Limb (tissue), 2 donors: ENCODE measurements around the gene OR51B2.
"Not testable (repeated sequence)": the region's sequence is repeated elsewhere in the genome, so short reads cannot be mapped to it uniquely, and the experiment has no call there.

Source experiments
- DNase-seq, 2 donors: peaks; one replicate each; pipeline ENCODE4 v3.0.0-alpha.2; 2016; ENCODE audit errors: extremely low spot score in 2 of 2

Gene OR51B2

GRCh38 chr11:5324197-5324596 is at the start of gene OR51B2:
Gene OR51B2, minus strand, starts transcription at chr11:5324297. Its CDS starts 0 bp downstream, at chr11:5324297.
- no peak for DNase-seq

GRCh38 chr11:5369789-5370188 is 45.7 kb upstream of the OR51B2 start:
- no peak for DNase-seq

GRCh38 chr11:5368502-5369043 is 44.5 kb upstream of the OR51B2 start:
- no peak for DNase-seq

GRCh38 chr11:5367448-5368074 is 43.5 kb upstream of the OR51B2 start:
- no peak for DNase-seq

GRCh38 chr11:5366856-5367255 is 42.8 kb upstream of the OR51B2 start:
- DNase-seq: no peak

GRCh38 chr11:5366365-5366764 is 42.3 kb upstream of the OR51B2 start:
- DNase-seq: not testable (repeated sequence)

GRCh38 chr11:5364214-5364613 is 40.1 kb upstream of the OR51B2 start:
- DNase-seq: no peak

GRCh38 chr11:5363679-5364078 is 39.6 kb upstream of the OR51B2 start:
- DNase-seq: no peak

GRCh38 chr11:5362017-5362625 is 38.0 kb upstream of the OR51B2 start:
- DNase-seq: no peak

- not testable (repeated sequence) for DNase-seq
These were observed 31.9 kb upstream of the OR51B2 start for GRCh38 chr11:5356031-5356430.

GRCh38 chr11:5351208-5351607 is 27.1 kb upstream of the OR51B2 start, which contains the start of gene OR51B6:
Gene OR51B6, plus strand, starts transcription at chr11:5351508. Its CDS starts 0 bp downstream, at chr11:5351508.
- no peak for DNase-seq

GRCh38 chr11:5349550-5349949 is 25.5 kb upstream of the OR51B2 start:
- no peak for DNase-seq

- DNase-seq: no peak
These were observed 24.6 kb upstream of the OR51B2 start for GRCh38 chr11:5348551-5349194.

- DNase-seq: no peak
These were observed 21.7 kb upstream of the OR51B2 start for GRCh38 chr11:5345831-5346230.

GRCh38 chr11:5343474-5344335 is 19.6 kb upstream of the OR51B2 start, which contains the start of gene OR51B5:
Gene OR51B5, minus strand, starts transcription at chr11:5343524. Its CDS starts 0 bp downstream, at chr11:5343524.
- DNase-seq: no peak

- no peak for DNase-seq
These were observed 15.8 kb upstream of the OR51B2 start for GRCh38 chr11:5339771-5340322.

GRCh38 chr11:5337253-5337652 is 13.2 kb upstream of the OR51B2 start:
- not testable (repeated sequence) for DNase-seq

- DNase-seq: no peak
These were observed 12.2 kb upstream of the OR51B2 start for GRCh38 chr11:5336331-5336730.

- no peak for DNase-seq
These were observed 11.1 kb upstream of the OR51B2 start for GRCh38 chr11:5335170-5335569.

- no peak for DNase-seq
These were observed 6.8 kb downstream of the OR51B2 start for GRCh38 chr11:5317292-5317691.
